Aorta (tissue), 5 donors: ENCODE measurements around the gene SRMS. TPM values are rescaled to one million over a fixed set of nuclear protein-coding genes. Genes with fewer than 3 reads are reported as not detected.

Experiments
- ATAC-seq: fragments of 200-7000 bp; cut with Tn5 transposase; one replicate; pipeline ENCODE4 v1.9.1; 2022; ENCODE audit warnings: moderate library complexity; ENCODE audit not compliant: low FRiP score
- DNase-seq, 2 donors: peaks; one replicate each; pipeline ENCODE4 v3.0.0-alpha.2; 2020
- H3K27ac ChIP-seq, 2 donors: one replicate each; pipeline ENCODE4 v1.5.1; 2013; ENCODE audit warnings: low read length in 2 of 2, mild to moderate bottlenecking in 2 of 2, moderate library complexity in 2 of 2, control low read depth in 1 of 2, inconsistent platforms in 1 of 2, low read depth in 1 of 2
- H3K27me3 ChIP-seq, 2 donors: one replicate each; pipeline ENCODE4 v1.6.1; 2013; ENCODE audit warnings: control low read depth in 1 of 2, low read length in 1 of 2, mild to moderate bottlenecking in 1 of 2, moderate library complexity in 1 of 2; ENCODE audit not compliant: insufficient read depth in 2 of 2, control insufficient read depth in 1 of 2
- H3K36me3 ChIP-seq, 2 donors: one replicate each; pipeline ENCODE4 v1.6.1; 2013; ENCODE audit warnings: control low read depth in 1 of 2, low read length in 1 of 2, mild to moderate bottlenecking in 1 of 2; ENCODE audit not compliant: insufficient read depth in 2 of 2, control insufficient read depth in 1 of 2
- H3K4me1 ChIP-seq, 2 donors: one replicate each; pipeline ENCODE4 v1.6.1; 2013; ENCODE audit warnings: low read length in 2 of 2, control low read depth in 1 of 2, mild to moderate bottlenecking in 1 of 2, moderate library complexity in 1 of 2; ENCODE audit not compliant: insufficient read depth in 2 of 2, control insufficient read depth in 1 of 2
- H3K4me3 ChIP-seq, 2 donors: one replicate each; pipeline ENCODE4 v1.5.1; 2013; ENCODE audit warnings: low read length in 2 of 2, control low read depth in 1 of 2, mild to moderate bottlenecking in 1 of 2
- H3K9me3 ChIP-seq: one replicate; pipeline ENCODE4 v1.6.1; 2013; ENCODE audit warnings: mild to moderate bottlenecking, low read length; ENCODE audit not compliant: control insufficient read depth
- WGBS, 2 donors: extraction: QIAGEN DNeasy Blood & Tissue Kit; methylation state at CpG; one replicate each; pipeline ENCODE4 v1.1.7; 2013; 5-methylcytosine and 5-hydroxymethylcytosine counted together
- intact Hi-C, 2 donors: fragments of 100-400 bp; cut with DNase I; formaldehyde crosslinking; loops; one replicate each; pipeline versions ENCODE4 v1.14.2 to v1.15.0; 2022
- polyA plus RNA-seq, 2 donors: library from polyadenylated mRNA; stranded (reverse); fragments of 200-250 nt; gene quantifications; one replicate each; pipeline ENCODE4 v1.2.3, GENCODE V29; 2013
- total RNA-seq, 2 donors: library from RNA; stranded (reverse); fragmentation: NEBNext Ultra II Directional; extraction: Animal tissue kit (Norgen Biotek cat#: 25700); gene quantifications; one replicate each; pipeline ENCODE4 v1.2.1, GENCODE V29; 2021
- donor health status: healthy with polysubstance abuse.
- donor health status: Bipolar disorder and iron deficiency.
- donor health status: DM: no; HTN: no; CAD: no.
- donor health status: DM: no; HTN: no; CAD: no.
- donor health status: DM: yes; HTN: yes; CAD: no.

SRMS gene
- total and polyA plus RNA-seq, 4 donors: not detected

DNA sequence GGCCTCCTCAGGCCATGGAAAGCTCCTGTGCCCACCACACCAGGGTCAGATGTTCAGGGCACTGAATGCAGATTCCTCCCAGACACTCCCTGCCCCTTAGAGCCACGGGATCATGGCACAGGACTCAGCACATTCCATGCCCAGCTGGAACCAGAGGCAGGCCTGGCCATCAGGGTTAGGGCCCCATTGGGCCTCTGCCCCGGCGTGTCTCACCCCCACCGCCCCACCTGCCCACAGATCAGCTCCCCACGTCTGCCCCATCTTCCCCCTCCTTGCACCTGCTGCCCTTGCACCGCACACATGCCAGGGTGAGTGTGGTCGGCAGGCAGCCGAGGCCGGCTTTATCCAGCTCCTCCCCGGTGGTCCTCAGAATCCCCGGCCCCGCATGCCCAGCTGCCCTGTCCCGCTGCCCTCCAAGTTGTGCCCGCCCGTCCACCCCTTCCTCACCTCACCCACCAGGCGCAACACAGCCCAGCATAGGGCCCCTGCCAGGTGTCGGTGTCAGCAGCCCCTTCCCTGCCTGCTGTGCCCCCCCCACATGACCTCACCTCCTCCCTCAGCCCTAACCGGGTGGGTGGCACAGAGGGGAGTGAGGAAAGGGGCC lies 2.2 kb upstream of the SRMS start:
- H3K4me3 ChIP-seq: no peak overlapping the region
- WGBS, 2 donors: 79 to 82% methylated on average over 17 to 18 of the region's 18 CpGs
- no peaks in the 10 kb centered on the region for H3K4me1 ChIP-seq
- DNase-seq (no peak), ATAC-seq (no peak)
- H3K36me3 ChIP-seq: no peaks in the 10 kb centered on the region
- no peak overlapping the region for H3K27ac ChIP-seq
- intact Hi-C loops: no loop called here
- no peaks in the 10 kb centered on the region for H3K9me3 ChIP-seq
- no peaks in the 10 kb centered on the region for H3K27me3 ChIP-seq

DNA sequence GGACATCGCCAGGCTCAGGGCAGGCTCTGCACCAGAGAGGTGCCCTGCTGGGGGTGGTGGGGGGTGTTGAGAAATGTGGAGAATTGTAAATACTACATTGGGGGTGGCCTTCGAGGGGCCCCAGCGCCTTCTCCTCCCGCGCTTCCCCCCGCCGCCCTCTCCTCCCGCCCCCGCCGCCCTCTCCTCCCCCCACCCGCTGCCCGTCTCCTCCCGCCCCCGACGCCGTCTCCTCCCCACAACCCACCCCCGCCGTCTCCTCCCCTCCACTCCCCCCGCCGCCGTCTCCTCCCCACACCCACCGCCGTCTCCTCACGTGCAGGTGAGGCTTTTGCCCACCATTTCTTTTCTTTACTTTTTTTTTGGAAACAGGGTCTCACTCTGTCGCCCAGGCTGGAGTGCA lies 1.5 kb upstream of the SRMS start:
- Histone ChIP-seq H3K4me1 (no peaks in the 10 kb centered on the region), H3K4me3 (no peak overlapping the region), H3K9me3 (no peaks in the 10 kb centered on the region), H3K36me3 (no peaks in the 10 kb centered on the region), H3K27me3 (no peaks in the 10 kb centered on the region), H3K27ac (no peak overlapping the region)
- no peak for DNase-seq
- ATAC-seq: no peak
- 28 to 33% methylated on average over 6 to 23 of the region's 25 CpGs for WGBS, 2 donors
- intact Hi-C loops: no loop called here

DNA sequence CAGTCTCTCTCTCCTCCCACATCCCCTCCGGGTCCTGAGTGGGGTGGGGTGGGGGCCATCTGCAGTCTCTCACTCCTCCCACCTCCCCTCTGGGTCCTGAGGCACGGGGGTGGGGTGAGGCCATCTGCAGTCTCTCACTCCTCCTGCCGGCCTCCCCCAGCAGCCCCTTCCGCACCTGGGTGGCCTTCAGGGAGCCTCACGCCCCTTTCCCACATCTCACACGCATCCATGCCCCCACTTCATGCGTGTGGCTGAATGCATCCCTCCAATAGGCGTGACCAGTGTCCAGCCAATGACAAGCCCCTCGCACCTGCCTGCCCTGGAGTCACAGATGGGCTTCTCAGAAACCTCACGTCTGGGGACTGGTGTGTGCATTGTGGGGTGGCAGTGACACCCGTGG lies 993 bp upstream of the SRMS start:
- DNase-seq (no peak), ATAC-seq (no peak)
- WGBS, 2 donors: 40 to 52% methylated on average over 10 to 11 of the region's 11 CpGs
- no peaks in the 10 kb centered on the region for H3K9me3 ChIP-seq
- no peaks in the 10 kb centered on the region for H3K27me3 ChIP-seq
- H3K36me3 ChIP-seq: no peaks in the 10 kb centered on the region
- intact Hi-C loops: no loop called here
- H3K4me3 ChIP-seq: no peak overlapping the region
- no peak overlapping the region for H3K27ac ChIP-seq
- H3K4me1 ChIP-seq: no peaks in the 10 kb centered on the region

DNA sequence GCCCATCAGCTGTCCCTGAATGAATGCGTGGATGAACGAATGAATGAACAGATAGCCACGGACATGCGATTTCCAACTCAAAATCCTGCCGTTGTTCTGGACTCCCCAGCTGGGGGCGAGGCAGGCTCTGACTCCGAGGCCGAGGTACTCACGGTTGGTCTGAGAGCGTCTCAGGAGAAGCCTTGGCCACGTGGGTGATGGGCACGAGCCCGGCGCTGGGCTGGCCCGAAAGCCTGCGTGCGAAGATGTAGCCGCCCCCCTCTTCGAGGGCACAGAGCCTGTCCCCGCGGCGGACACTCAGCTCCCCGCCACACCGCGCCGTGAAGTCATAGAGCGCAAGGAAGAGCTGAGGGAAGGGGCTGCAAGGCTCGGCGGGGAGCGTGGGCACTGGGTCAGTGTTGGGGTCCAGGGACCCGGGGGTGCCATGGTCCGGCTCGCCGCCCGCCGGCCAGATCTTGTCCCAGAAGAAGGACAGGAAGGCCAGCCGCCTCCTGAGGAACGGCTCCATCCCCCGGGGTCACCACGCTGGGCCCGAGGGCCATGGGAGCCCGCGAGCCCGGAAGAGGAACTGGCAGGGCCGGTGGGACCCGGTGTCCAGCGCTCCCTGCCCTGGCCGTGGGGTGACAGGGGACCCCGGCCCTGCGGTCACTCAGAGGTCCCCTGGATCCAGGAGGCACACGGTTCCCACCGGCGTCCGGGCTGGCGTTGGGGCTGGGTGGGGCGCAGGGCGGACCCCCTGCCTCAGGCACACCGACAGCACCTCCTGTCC lies 409 bp downstream of the SRMS start:
- Histone ChIP-seq H3K4me3 (no peak overlapping the region), H3K9me3 (no peaks in the 10 kb centered on the region), H3K36me3 (no peaks in the 10 kb centered on the region), H3K4me1 (no peaks in the 10 kb centered on the region), H3K27ac (no peak overlapping the region), H3K27me3 (no peaks in the 10 kb centered on the region)
- intact Hi-C loops: no loop called here
- 49% methylated on average over 56 to 58 of the region's 58 CpGs for WGBS, 2 donors
- ATAC-seq (no peak), DNase-seq (no peak)

DNA sequence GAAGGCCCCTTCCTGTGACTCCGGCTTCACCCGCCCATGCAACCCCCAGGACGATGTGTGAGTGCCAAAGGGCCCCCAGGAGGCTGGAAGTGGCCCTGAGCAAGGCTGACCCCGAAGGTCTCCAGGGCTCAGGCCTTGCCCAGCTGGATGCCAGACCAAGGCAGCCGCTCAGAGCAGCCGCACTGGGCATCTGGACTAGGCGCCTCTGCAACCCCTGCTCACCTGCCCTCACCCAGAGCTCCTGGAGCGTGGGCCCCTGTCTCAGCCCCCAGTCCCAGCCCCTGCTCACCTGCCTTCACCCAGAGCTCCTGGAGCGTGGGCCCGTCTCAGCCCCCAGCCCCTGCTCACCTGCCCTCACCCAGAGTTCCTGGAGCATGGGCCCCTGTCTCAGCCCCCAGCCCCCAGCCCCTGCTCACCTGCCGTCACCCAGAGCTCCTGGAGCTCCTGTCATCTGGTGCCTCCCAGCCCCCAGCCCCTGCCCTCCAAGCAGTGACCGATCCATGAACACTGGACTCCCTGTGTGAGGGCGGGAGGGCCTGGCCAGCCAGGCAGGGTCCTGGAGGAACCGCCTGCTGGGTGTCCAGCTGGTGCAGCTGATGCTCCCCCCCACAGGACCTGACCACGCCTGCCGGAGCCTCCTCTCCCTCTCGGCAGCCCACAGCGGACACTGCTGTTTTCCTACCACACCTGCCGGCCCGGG lies 1.1 kb downstream of the SRMS start:
- H3K4me1 ChIP-seq: no peaks in the 10 kb centered on the region
- no peaks in the 10 kb centered on the region for H3K27me3 ChIP-seq
- no peak overlapping the region for H3K27ac ChIP-seq
- no peak for ATAC-seq
- H3K9me3 ChIP-seq: no peaks in the 10 kb centered on the region
- H3K36me3 ChIP-seq: no peaks in the 10 kb centered on the region
- DNase-seq: no peak
- WGBS, 2 donors: 74 to 76% methylated on average over 19 to 20 of the region's 20 CpGs
- no peak overlapping the region for H3K4me3 ChIP-seq
- intact Hi-C loops: no loop called here

DNA sequence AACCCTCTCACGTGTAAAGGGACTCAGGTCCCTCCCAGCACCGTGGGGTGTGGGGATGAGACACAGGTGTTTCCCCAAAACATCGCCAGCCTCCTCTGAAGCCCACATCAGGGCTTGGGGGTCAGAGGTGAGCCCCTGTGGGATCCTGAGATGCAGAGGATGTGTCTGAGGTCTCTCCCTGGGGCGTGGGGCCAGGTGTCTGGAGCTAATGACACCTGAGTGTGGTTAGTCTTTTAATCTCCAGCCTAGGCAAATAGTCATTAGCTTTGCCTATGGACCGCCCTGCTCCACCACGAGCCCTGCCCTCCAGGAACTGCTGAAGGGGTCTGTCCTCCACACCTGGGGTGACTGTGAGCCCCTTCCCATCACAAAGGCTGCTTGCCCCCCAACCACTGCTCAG lies 1.7 kb downstream of the SRMS start:
- Histone ChIP-seq H3K4me3 (no peak overlapping the region), H3K36me3 (no peaks in the 10 kb centered on the region), H3K27me3 (no peaks in the 10 kb centered on the region), H3K27ac (no peak overlapping the region), H3K4me1 (no peaks in the 10 kb centered on the region), H3K9me3 (no peaks in the 10 kb centered on the region)
- WGBS, 2 donors: 64 to 69% methylated on average over 6 of the region's 6 CpGs
- DNase-seq: no peak
- intact Hi-C loops: no loop called here
- no peak for ATAC-seq

DNA sequence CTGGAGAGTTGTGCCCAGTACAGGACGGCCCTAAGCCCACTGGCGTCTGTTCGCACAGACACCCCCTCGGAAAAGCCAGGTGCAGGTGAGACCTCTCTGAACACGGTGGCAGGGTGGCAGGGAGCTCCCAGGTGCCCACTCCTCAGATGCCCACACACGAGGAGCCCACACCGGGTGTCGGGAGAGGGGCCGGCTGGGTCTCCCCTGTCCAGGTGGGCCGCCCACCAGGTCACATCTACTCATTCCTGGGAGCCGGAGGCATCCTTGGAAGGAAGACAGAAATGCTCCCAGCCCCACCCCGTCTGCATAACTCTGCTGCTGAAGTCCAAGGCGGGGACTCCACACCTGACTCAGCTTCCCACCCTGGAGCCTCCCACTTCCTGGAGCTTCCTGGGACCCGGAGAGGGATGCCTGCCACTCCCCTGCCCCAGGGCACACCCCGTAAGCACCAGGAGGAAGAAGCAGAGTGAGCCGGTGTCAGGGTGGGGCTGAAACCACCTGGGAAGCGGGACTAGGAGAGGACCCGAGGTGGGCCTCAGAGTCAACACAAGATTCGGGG lies 2.5 kb downstream of the SRMS start:
- Histone ChIP-seq H3K27me3 (no peaks in the 10 kb centered on the region), H3K4me1 (no peaks in the 10 kb centered on the region), H3K36me3 (no peaks in the 10 kb centered on the region), H3K9me3 (no peaks in the 10 kb centered on the region), H3K4me3 (no peak overlapping the region), H3K27ac (no peak overlapping the region)
- DNase-seq (no peak), ATAC-seq (no peak)
- 72 to 77% methylated on average over 19 of the region's 19 CpGs for WGBS, 2 donors
- intact Hi-C loops: no loop called here

DNA sequence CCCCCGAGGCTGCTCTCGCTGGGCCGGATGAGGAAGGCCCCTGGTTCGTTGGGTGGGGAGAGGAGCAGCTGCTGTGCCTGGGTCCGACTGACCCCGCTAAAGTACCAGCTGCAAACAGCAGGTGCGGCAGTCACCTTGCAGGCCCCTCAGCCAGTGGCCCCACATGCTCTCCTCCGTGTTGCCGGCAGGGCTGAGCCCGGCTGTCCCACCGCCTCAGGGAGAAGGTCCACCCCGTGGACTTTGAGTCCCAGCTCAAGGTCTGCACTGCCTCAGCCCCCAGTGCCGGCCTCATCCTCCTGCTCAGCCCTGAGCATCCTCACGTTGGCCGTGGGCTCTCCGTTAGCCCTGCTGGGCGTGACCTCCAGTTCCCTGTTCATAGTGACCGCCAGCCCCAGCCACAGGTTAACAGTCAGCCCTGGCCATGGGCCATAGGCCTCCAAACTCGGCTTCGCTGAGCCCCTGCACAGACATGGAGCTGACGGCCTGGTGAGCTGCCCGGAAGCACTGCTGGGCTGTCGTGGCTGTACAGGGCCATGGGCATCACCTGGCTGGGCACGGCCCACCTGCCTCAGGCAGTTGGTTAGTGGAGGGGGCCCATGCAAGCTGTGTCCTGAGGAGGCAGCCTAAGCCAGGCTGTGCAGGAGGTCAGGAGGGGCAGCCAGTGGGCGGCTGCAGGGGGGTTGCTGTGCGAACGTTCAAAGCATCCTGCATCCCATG lies 3.1 kb downstream of the SRMS start:
- Histone ChIP-seq H3K4me3 (no peak overlapping the region), H3K27me3 (no peaks in the 10 kb centered on the region), H3K27ac (no peak overlapping the region), H3K36me3 (no peaks in the 10 kb centered on the region), H3K9me3 (no peaks in the 10 kb centered on the region), H3K4me1 (no peaks in the 10 kb centered on the region)
- ATAC-seq: no peak
- intact Hi-C loops: no loop called here
- WGBS, 2 donors: 68 to 72% methylated on average over 27 of the region's 27 CpGs
- no peak for DNase-seq
